ENCODE results near the gene ZNF879. TPM values are rescaled to one million over a fixed set of nuclear protein-coding genes. Genes with fewer than 3 reads are reported as not detected.

ZNF879 gene
- 2.1 TPM for polyA plus RNA-seq (2013, experiment 1 of 2; ENCODE audit: insufficient read length)
- polyA plus RNA-seq (2013, experiment 2 of 2; ENCODE audit: insufficient read length) = 2.3 TPM

- peak; percentile 96 for DNase-seq
Observed at GRCh38 chr5:179023528-179024189, at the start of gene ZNF879. TSS of gene ZNF879 (plus strand) at chr5:179023804. CDS start at chr5:179025005, 1,201 bp downstream.

- DNase-seq = no peak
Observed at GRCh38 chr5:178981381-178981780, 42.2 kb upstream of the ZNF879 start.

GRCh38 chr5:178982941-178983340 lies 40.7 kb upstream of the ZNF879 start:
- DNase-seq = no peak

- no peak for DNase-seq
Observed at GRCh38 chr5:178983728-178984127, 39.9 kb upstream of the ZNF879 start.

- no peak for DNase-seq
Observed at GRCh38 chr5:178984145-178985072, 39.2 kb upstream of the ZNF879 start.

- DNase-seq = no peak
Observed at GRCh38 chr5:178986326-178986960, 37.2 kb upstream of the ZNF879 start.

- DNase-seq = no peak
Observed at GRCh38 chr5:178988436-178989220, 35.0 kb upstream of the ZNF879 start.

- DNase-seq = no peak
Observed at GRCh38 chr5:178989311-178989710, 34.3 kb upstream of the ZNF879 start.

- no peak for DNase-seq
Observed at GRCh38 chr5:178990491-178990890, 33.1 kb upstream of the ZNF879 start.

GRCh38 chr5:178991190-178992145 lies 32.1 kb upstream of the ZNF879 start:
- no peak for DNase-seq

- DNase-seq = no peak
Observed at GRCh38 chr5:178992291-178992895, 31.2 kb upstream of the ZNF879 start.

GRCh38 chr5:178993236-178993765 lies 30.3 kb upstream of the ZNF879 start:
- no peak for DNase-seq

GRCh38 chr5:178993955-178994579 lies 29.5 kb upstream of the ZNF879 start:
- DNase-seq = no peak

- DNase-seq = no peak
Observed at GRCh38 chr5:178994580-178995340, 28.8 kb upstream of the ZNF879 start, which contains the start of gene GRM6. TSS of gene GRM6 (minus strand) at chr5:178995320. CDS start at chr5:178994944, 376 bp downstream.

GRCh38 chr5:178995341-178995690 lies 28.3 kb upstream of the ZNF879 start:
- no peak for DNase-seq

- no peak for DNase-seq
Observed at GRCh38 chr5:178996156-178996555, 27.4 kb upstream of the ZNF879 start.

GRCh38 chr5:178997191-178997590 lies 26.4 kb upstream of the ZNF879 start:
- DNase-seq = no peak

- DNase-seq = no peak
Observed at GRCh38 chr5:178998441-178998840, 25.2 kb upstream of the ZNF879 start.

- no peak for DNase-seq
Observed at GRCh38 chr5:179006564-179006963, 17.0 kb upstream of the ZNF879 start.
